GM23338 (cell line): ENCODE data around the gene NPFF.

Experiments used
- CREB1 ChIP-seq: fragments of 250-450 bp; sonication (Bioruptor Pico); IDR thresholded peaks from 2 replicates; pipeline ENCODE4 v1.5.0; 2020; ENCODE audit warnings: low read depth, mild to moderate bottlenecking, moderate library complexity
- EZH2 ChIP-seq: fragments of 200-600 bp; sonication (generic); IDR thresholded peaks from one replicate; pipeline ENCODE4 v1.8.0; 2017; ENCODE audit warnings: antibody characterized with exemption, mild to moderate bottlenecking, low read depth; ENCODE audit not compliant: unreplicated experiment
- EZH2phosphoT487 ChIP-seq: fragments of 200-600 bp; sonication (generic); IDR thresholded peaks from one replicate; pipeline ENCODE4 v1.8.1; 2018; ENCODE audit warnings: antibody characterized with exemption; ENCODE audit not compliant: unreplicated experiment
- NANOG ChIP-seq: IDR thresholded peaks from 2 replicates; pipeline ENCODE4 v1.6.1; 2016; ENCODE audit warnings: antibody characterized with exemption, borderline replicate concordance
- STAT1 ChIP-seq: IDR thresholded peaks from one replicate; pipeline ENCODE4 v1.6.1; 2016; ENCODE audit warnings: antibody characterized with exemption; ENCODE audit not compliant: unreplicated experiment
- ZNF331 ChIP-seq: fragments of 250-450 bp; sonication (Bioruptor Pico); IDR thresholded peaks from 2 replicates; pipeline ENCODE4 v1.5.0; 2020; ENCODE audit warnings: low read depth, mild to moderate bottlenecking, moderate library complexity
- TF ChIP-seq, protein P1 (sequence below), 2 experiments: fragments of 200-600 bp in 1 of 2; sonication (generic) in 1 of 2; conservative IDR thresholded peaks; 2 replicates each; pipeline versions ENCODE4 v1.5.1 to v1.6.1; 2016 to 2017; ENCODE audit warnings: antibody characterized with exemption in 2 of 2, low read depth in 2 of 2, mild to moderate bottlenecking in 2 of 2, moderate library complexity in 1 of 2
- TF ChIP-seq, protein P2 (sequence below): IDR thresholded peaks from one replicate; pipeline ENCODE4 v1.6.1; 2018; ENCODE audit warnings: antibody characterized with exemption; ENCODE audit not compliant: unreplicated experiment

DNA sequence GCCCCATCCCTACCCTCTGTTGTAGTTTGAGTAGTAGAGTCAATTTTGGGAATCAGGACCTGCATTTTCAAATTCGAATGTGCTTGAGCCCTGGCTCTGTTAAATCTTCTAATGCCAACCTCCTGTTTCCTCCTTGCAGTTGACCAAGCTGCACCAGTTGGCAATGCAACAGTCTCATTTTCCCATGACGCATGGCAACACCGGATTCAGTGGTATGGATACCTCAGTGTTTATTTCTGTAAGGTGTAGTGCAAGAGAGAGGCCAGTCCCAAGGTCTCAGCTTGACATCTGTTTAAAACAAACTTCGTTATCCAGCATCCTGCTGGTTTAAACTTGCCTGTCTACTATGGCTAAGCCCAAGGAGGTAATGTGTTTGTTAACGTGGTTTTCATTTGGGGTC is 40.2 kb downstream of the NPFF start:
- TF ChIP-seq CREB1 (CRISPR knock-in tag) (no peak), EZH2phosphoT487 (no peak), EZH2 (no peak), STAT1 (no peak), NANOG (no peak), ZNF331 (no peak)
- TF ChIP-seq, protein P1, sequence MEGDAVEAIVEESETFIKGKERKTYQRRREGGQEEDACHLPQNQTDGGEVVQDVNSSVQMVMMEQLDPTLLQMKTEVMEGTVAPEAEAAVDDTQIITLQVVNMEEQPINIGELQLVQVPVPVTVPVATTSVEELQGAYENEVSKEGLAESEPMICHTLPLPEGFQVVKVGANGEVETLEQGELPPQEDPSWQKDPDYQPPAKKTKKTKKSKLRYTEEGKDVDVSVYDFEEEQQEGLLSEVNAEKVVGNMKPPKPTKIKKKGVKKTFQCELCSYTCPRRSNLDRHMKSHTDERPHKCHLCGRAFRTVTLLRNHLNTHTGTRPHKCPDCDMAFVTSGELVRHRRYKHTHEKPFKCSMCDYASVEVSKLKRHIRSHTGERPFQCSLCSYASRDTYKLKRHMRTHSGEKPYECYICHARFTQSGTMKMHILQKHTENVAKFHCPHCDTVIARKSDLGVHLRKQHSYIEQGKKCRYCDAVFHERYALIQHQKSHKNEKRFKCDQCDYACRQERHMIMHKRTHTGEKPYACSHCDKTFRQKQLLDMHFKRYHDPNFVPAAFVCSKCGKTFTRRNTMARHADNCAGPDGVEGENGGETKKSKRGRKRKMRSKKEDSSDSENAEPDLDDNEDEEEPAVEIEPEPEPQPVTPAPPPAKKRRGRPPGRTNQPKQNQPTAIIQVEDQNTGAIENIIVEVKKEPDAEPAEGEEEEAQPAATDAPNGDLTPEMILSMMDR (conservative IDR thresholded peaks at IDR 0.05; ENCODE audit: low read depth in 2 of 2): no peak
- TF ChIP-seq, protein P2, sequence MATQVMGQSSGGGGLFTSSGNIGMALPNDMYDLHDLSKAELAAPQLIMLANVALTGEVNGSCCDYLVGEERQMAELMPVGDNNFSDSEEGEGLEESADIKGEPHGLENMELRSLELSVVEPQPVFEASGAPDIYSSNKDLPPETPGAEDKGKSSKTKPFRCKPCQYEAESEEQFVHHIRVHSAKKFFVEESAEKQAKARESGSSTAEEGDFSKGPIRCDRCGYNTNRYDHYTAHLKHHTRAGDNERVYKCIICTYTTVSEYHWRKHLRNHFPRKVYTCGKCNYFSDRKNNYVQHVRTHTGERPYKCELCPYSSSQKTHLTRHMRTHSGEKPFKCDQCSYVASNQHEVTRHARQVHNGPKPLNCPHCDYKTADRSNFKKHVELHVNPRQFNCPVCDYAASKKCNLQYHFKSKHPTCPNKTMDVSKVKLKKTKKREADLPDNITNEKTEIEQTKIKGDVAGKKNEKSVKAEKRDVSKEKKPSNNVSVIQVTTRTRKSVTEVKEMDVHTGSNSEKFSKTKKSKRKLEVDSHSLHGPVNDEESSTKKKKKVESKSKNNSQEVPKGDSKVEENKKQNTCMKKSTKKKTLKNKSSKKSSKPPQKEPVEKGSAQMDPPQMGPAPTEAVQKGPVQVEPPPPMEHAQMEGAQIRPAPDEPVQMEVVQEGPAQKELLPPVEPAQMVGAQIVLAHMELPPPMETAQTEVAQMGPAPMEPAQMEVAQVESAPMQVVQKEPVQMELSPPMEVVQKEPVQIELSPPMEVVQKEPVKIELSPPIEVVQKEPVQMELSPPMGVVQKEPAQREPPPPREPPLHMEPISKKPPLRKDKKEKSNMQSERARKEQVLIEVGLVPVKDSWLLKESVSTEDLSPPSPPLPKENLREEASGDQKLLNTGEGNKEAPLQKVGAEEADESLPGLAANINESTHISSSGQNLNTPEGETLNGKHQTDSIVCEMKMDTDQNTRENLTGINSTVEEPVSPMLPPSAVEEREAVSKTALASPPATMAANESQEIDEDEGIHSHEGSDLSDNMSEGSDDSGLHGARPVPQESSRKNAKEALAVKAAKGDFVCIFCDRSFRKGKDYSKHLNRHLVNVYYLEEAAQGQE: no peak
